Activated CD8-positive, alpha-beta T cell treated with anti-CD3 and anti-CD28 coated beads, Interleukin-2, amount 10 ng/mL, durations not matched to agents 7 days and 5 days (primary cell): Measurements from ENCODE around the gene SGK1. TPM values are rescaled to one million over a fixed set of nuclear protein-coding genes. Genes with fewer than 3 reads are reported as not detected.
A peak's percentile ranks its signal among the peaks of the same experiment; 100 is the strongest.
"Not testable (repeated sequence)": the region's sequence is repeated elsewhere in the genome, so short reads cannot be mapped to it uniquely, and the experiment has no call there.

Experiments
- ATAC-seq: fragments of 150-1000 bp; cut with Tn5 transposase; one replicate; pipeline ENCODE4 v1.10.0; 2021; ENCODE audit warnings: moderate library complexity
- CTCF ChIA-PET: fragments of 350-600 bp; sonication (Branson Sonifier 250); formaldehyde crosslinking; loops from one replicate; lab custom pipeline; 2021; ENCODE audit warnings: antibody characterized with exemption; lab: Charles Lee
- POLR2A ChIA-PET: fragments of 350-600 bp; sonication (Branson Sonifier 250); formaldehyde crosslinking; loops from one replicate; lab custom pipeline; 2021; ENCODE audit warnings: antibody characterized with exemption; lab: Charles Lee
- DNase-seq: peaks from one replicate; pipeline ENCODE4 v3.0.0-alpha.2; 2020
- H3K27ac Mint-ChIP-seq: one replicate; pipeline ENCODE4 v1.8.0; 2021; ENCODE audit warnings: mild to moderate bottlenecking, mixed read lengths
- H3K27me3 Mint-ChIP-seq: one replicate; pipeline ENCODE4 v1.8.0; 2021; ENCODE audit warnings: low read depth, mixed read lengths
- H3K36me3 Mint-ChIP-seq: one replicate; pipeline ENCODE4 v1.8.0; 2021; ENCODE audit warnings: low read depth, mixed read lengths
- H3K4me1 Mint-ChIP-seq: one replicate; pipeline ENCODE4 v1.8.0; 2021; ENCODE audit warnings: low read depth, mixed read lengths
- H3K4me3 Mint-ChIP-seq: one replicate; pipeline ENCODE4 v1.8.0; 2021; ENCODE audit warnings: mild to moderate bottlenecking, mixed read lengths
- H3K9me3 Mint-ChIP-seq: one replicate; pipeline ENCODE4 v1.8.0; 2022; ENCODE audit warnings: mixed read lengths; ENCODE audit not compliant: insufficient read depth
- total RNA-seq, 2 experiments: library from RNA; stranded (reverse); gene quantifications; one replicate each; pipeline ENCODE4 v1.2.3, GENCODE V29; 2021

Gene SGK1
- total RNA-seq, 2 experiments from 2014 or later: 21.2 to 23.2 TPM

DNA sequence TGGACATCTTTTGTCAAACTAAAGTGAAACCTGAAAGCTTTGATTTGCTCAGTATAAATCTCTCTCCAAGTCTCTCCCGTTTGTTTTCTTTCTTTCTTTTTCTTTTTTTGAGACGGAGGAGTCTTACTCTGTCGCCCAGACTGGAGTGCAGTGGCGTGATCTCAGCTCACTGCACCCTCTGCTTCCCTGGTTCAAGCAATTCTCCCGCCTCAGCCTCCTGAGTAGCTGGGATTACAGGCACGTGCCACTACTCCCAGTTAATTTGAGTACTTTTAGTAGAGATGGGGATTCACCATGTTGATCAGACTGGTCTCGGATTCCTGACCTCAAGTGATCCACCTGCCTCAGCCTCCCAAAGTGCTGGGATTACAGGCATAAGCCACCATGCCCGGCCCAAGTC lies 136.7 kb downstream of the SGK1 start:
- peaks cover 37% of the 10 kb centered on the region for H3K4me1 Mint-ChIP-seq
- ATAC-seq, H3K27me3 Mint-ChIP-seq, H3K4me3 Mint-ChIP-seq, DNase-seq, H3K9me3 Mint-ChIP-seq, H3K36me3 Mint-ChIP-seq, H3K27ac Mint-ChIP-seq: not testable (repeated sequence)
- CTCF ChIA-PET: interaction anchor here (6.4 kb wide), 1 partner anchor 460 kb away, joined by 60 read pairs; no protein-coding TSS in a partner anchor
- POLR2A ChIA-PET: interaction anchor here (0.6 kb wide), 1 partner anchor 645 kb away, joined by 6 read pairs; no protein-coding TSS in a partner anchor

DNA sequence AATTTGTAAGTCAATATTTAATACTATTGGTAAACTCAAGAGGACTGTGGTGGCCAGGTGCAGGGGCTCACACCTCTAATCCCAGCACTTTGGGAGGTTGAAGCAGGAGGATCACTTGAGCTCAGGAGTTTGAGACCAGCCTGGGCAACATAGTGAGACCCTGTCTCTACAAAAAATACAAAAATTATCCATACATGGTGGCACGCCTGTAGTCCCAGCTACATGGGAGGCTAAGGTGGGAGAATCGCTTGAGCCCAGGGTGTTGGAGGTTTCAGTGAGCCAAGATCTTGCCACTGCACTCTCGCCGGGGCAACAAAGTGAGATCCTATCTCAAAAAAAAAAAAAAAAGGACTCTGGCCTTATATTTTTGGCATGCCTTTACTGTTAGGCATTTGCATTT lies 137.4 kb downstream of the SGK1 start:
- POLR2A ChIA-PET: interaction anchor here (0.6 kb wide), 1 partner anchor 646 kb away, joined by 6 read pairs; no protein-coding TSS in a partner anchor
- CTCF ChIA-PET: interaction anchor here (1.3 to 6.4 kb wide), 4 partner anchors 9 to 460 kb away, joined by 3 to 60 read pairs (median 16); no protein-coding TSS in a partner anchor
- not testable (repeated sequence) for H3K27me3 Mint-ChIP-seq, H3K9me3 Mint-ChIP-seq, H3K27ac Mint-ChIP-seq, H3K36me3 Mint-ChIP-seq, DNase-seq, ATAC-seq, H3K4me3 Mint-ChIP-seq
- H3K4me1 Mint-ChIP-seq: peaks cover 37% of the 10 kb centered on the region

DNA sequence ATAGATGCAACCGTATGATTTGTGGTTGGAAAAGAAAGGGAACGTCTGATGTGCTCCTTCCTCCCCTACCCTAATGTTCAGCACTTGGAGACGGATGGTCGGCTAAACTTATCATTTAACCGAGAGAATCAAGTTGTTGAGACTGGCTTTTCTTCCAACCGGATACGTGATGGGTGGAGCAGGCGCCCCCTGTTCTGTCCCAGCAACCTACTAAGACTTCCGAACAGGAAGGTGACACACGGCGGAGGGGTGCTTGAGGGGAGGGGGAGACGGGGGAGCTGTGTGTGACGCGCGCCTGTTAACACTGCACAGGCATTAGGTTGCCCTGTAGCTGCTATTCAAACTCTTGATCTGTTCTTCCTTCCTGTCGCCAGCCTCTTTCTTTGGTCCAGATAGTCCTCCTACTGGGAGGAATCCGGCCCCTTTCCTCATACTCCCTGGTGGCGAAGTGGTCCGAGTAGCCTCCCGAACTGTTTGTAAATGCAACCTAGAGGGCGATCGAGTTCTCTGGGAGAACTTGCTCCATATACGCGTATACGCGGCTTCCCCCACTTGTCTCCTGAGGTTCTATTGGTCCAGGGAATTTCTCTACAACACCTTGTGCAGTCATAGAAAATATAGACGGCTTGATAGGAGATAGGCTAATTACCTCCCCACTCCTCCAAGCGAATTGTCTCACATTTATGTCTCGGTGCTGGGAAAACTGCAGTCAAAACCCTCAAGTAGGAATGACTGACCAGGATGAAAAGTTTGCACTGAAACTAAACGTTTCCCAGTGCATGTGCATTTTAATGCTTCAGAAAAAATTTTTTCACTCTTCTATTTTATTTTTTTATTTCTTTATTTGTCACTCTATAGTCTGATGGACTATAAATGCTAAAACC lies 139.5 kb downstream of the SGK1 start:
- CTCF ChIA-PET: interaction anchor here (0.7 to 6.4 kb wide), 27 partner anchors 13 to 763 kb away, joined by 3 to 60 read pairs (median 4); no protein-coding TSS in a partner anchor
- peaks cover 10% of the 10 kb centered on the region for H3K36me3 Mint-ChIP-seq
- peak; percentile 84 for DNase-seq
- no peaks in the 10 kb centered on the region for H3K27me3 Mint-ChIP-seq
- H3K27ac Mint-ChIP-seq: peak overlapping the region; percentile 83
- peaks cover 38% of the 10 kb centered on the region for H3K4me1 Mint-ChIP-seq
- no peaks in the 10 kb centered on the region for H3K9me3 Mint-ChIP-seq
- H3K4me3 Mint-ChIP-seq: peak overlapping the region; percentile 79
- POLR2A ChIA-PET: interaction anchor here (0.7 to 1.0 kb wide), 3 partner anchors 56 to 462 kb away, joined by 3 read pairs; no protein-coding TSS in a partner anchor
- peak; percentile 62 for ATAC-seq

DNA sequence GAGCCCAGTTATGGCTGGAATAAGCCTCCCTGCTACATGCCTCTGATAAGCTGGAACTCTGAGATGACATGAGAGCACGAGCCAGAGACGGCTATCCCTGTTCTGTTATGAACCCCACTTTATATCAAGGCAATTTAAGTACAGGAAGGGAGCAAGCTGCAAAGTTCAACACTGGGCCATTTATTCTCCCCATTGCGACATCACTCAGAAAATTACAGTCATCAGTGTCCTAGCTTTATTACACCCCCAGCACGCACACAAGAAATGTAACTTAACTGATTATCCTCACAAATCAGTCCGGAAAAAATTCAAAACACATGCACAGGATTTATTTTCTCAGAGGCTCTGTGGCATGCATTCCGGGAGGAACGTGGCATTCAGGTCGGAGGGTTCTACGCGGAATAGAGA lies 140.2 kb downstream of the SGK1 start:
- Mint-ChIP-seq H3K4me1 (peaks cover 44% of the 10 kb centered on the region), H3K27ac (peak overlapping the region; percentile 83), H3K4me3 (peak overlapping the region; percentile 79), H3K27me3 (no peaks in the 10 kb centered on the region), H3K36me3 (peaks cover 16% of the 10 kb centered on the region), H3K9me3 (no peaks in the 10 kb centered on the region)
- ATAC-seq (no peak), DNase-seq (no peak)
- CTCF ChIA-PET: interaction anchor here (0.7 to 6.4 kb wide), 25 partner anchors 13 to 763 kb away, joined by 3 to 60 read pairs (median 4); no protein-coding TSS in a partner anchor
- POLR2A ChIA-PET: interaction anchor here (1.0 kb wide), 1 partner anchor 463 kb away, joined by 3 read pairs; no protein-coding TSS in a partner anchor

DNA sequence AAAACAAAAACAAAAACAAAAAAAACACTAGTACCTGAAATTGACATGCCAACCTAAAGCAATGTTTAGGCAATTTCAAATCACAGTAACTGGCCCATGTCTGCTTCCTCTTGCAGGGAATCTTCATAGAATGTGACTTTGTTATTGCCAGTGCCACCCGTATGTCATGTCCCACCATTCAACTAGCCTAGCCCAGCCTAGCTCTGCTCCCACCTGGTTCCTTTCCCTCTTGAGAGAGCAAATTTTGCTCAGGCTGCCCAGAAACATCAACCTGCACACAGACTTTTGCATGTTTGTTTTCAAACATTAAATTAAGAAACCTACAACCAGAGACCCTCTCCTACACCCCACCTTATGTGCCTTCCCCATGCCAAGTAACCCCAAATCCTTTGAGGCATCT lies 140.7 kb downstream of the SGK1 start:
- H3K27ac Mint-ChIP-seq: peak overlapping the region; percentile 23
- H3K4me3 Mint-ChIP-seq: peak overlapping the region; percentile 79
- no peaks in the 10 kb centered on the region for H3K9me3 Mint-ChIP-seq
- peaks cover 50% of the 10 kb centered on the region for H3K4me1 Mint-ChIP-seq
- POLR2A ChIA-PET: interaction anchor here (0.8 kb wide), 1 partner anchor 144 kb away, joined by 3 read pairs; no protein-coding TSS in a partner anchor
- DNase-seq (no peak), ATAC-seq (no peak)
- CTCF ChIA-PET: interaction anchor here (1.0 to 6.4 kb wide), 17 partner anchors 14 to 764 kb away, joined by 3 to 60 read pairs (median 5); no protein-coding TSS in a partner anchor
- H3K36me3 Mint-ChIP-seq: peaks cover 21% of the 10 kb centered on the region
- no peaks in the 10 kb centered on the region for H3K27me3 Mint-ChIP-seq

DNA sequence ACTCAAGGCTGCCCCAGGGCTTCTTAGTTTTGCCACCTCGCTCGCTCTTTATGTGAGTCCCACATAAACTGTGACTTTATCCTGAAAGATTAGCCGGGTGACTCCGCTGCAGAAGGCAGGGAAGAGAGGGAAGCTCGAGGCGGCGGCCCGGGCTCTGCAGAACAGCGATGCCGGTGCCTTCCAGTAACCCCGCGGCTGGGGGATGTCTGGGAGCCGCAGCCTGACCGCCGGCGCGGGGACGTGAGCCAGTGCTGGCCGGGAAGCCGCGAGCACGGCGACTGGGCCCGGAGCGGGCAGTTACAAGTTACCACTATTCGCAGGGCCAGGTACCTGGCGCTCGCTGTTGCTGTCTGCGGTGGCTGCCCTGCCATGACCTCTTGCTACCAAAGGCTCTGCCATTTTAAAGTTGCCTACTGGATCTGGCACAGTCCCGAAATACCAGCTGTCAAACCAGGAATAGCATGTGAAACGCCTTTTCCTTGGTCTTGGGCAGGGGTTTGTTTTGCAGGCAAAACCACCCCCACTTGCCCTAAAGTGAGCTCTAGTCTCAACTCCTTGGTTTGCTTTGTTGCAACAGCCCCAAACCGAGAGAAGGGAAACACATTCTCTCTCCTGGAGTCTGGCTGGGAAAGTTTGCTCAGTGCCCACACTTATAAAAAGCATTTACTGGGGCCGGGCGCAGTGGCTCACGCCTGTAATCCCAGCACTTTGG lies 141.5 kb downstream of the SGK1 start:
- DNase-seq: no peak

DNA sequence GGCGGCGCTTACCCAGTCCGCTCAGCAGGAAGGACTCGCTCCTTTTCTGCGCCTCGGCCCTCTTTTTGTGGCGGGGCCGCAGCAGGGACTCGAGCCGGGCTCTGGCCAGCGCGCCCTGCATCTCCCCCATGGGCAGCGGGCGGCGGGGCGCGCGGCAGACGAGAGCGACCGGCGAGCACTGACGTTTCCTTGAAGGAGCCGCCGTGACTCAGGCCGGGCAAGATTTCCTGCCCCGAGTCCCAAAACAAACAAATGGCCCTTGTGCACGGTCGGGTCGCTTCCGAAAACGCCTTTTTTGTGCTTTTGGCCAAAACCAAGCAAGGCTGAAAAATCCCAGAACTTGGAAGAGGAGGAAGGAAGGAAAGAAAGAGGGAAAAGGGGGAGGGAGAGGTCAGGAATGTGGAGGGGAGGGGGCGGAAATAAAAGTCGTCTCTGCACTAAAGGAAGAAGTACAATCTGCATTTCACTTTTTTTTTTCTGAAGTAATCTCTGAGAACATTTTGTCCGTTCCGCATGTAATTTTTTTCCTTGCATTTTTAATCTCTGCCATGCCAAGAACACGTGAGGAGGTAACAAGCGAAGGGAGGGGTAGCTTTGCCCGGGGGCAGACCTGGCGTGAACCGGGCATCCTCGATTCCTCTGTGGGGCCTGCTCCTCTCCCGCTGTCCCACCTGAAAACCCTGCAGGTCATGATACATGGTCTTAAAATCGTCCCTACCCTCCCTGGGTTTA lies 142.2 kb downstream of the SGK1 start:
- Mint-ChIP-seq H3K9me3 (no peaks in the 10 kb centered on the region), H3K27me3 (no peaks in the 10 kb centered on the region), H3K36me3 (peaks cover 37% of the 10 kb centered on the region), H3K4me3 (peak overlapping the region; percentile 99), H3K27ac (peak overlapping the region; percentile 87), H3K4me1 (peaks cover 65% of the 10 kb centered on the region)
- ChIA-PET CTCF (interaction anchor here (6.4 kb wide), 1 partner anchor 465 kb away, joined by 60 read pairs; no protein-coding TSS in a partner anchor), POLR2A (interaction anchor here (0.7 to 1.0 kb wide), 2 partner anchors 262 to 465 kb away, joined by 3 read pairs; no protein-coding TSS in a partner anchor)
- ATAC-seq: peak; percentile 2
- peak; percentile 52 for DNase-seq

More for the DNA sequence above, 141.5 kb downstream of the SGK1 start:
- POLR2A ChIA-PET: interaction anchor here (0.7 to 1.0 kb wide), 3 partner anchors 145 to 465 kb away, joined by 3 read pairs; no protein-coding TSS in a partner anchor
- CTCF ChIA-PET: interaction anchor here (6.4 kb wide), 1 partner anchor 464 kb away, joined by 60 read pairs; no protein-coding TSS in a partner anchor
- Mint-ChIP-seq H3K27ac (peak overlapping the region; percentile 87), H3K36me3 (peaks cover 30% of the 10 kb centered on the region), H3K27me3 (no peaks in the 10 kb centered on the region), H3K4me3 (peak overlapping the region; percentile 99), H3K9me3 (no peaks in the 10 kb centered on the region), H3K4me1 (peaks cover 58% of the 10 kb centered on the region)
- ATAC-seq: no peak

DNA sequence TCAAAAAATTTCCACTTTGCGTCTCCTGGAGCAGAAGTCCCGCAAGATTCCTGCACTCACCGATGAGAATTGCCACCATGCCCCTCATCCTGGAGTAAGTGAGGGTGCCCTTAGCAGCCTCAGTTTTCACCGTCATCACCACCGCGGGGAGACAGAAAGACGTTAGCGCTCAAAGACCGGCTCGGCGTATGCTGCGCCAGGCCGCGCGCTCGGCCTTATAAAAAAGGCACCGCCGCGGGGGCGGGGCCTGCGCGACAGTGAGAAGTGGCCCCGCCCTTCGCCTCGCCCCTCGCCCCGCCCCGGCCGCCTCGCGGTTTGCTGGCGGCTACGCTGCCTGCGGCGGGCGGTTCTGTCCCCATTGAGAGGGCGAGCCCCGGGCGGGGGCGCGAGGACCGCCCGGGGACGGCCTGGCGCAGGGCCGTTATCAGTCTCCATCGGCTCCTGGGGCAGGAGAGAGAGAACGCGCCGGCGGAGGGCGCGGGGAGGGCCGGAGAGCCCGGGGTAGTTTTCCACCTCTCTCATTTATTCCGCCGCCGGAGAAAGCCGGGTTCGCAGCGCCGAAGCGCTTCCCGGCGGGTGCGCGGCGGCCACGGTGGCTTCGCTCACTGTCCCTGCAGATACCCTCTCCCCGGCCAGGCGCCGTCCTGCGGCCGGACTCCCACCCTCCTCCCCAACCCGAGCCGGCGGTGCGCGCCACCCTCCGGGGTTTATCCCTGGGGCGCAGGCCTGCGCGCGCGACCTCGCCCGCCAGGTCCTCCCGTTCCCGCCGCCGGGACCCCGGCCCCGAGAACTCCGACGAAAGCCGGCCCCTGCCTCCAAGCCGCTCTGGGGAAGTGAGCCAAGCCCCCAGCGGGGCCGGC lies 143.0 kb downstream of the SGK1 start:
- CTCF ChIA-PET: interaction anchor here (0.8 to 1.6 kb wide), 15 partner anchors 10 to 765 kb away, joined by 3 to 36 read pairs (median 5); no protein-coding TSS in a partner anchor
- H3K9me3 Mint-ChIP-seq: no peaks in the 10 kb centered on the region
- H3K36me3 Mint-ChIP-seq: peaks cover 45% of the 10 kb centered on the region
- POLR2A ChIA-PET: interaction anchor here (0.7 to 1.6 kb wide), 4 partner anchors 176 to 466 kb away, joined by 3 to 5 read pairs (median 4); no protein-coding TSS in a partner anchor
- ATAC-seq (peak; percentile 77), DNase-seq (peak; percentile 92)
- H3K4me3 Mint-ChIP-seq: peak overlapping the region; percentile 99
- peak overlapping the region; percentile 99 for H3K27ac Mint-ChIP-seq
- no peaks in the 10 kb centered on the region for H3K27me3 Mint-ChIP-seq
- H3K4me1 Mint-ChIP-seq: peaks cover 71% of the 10 kb centered on the region

DNA sequence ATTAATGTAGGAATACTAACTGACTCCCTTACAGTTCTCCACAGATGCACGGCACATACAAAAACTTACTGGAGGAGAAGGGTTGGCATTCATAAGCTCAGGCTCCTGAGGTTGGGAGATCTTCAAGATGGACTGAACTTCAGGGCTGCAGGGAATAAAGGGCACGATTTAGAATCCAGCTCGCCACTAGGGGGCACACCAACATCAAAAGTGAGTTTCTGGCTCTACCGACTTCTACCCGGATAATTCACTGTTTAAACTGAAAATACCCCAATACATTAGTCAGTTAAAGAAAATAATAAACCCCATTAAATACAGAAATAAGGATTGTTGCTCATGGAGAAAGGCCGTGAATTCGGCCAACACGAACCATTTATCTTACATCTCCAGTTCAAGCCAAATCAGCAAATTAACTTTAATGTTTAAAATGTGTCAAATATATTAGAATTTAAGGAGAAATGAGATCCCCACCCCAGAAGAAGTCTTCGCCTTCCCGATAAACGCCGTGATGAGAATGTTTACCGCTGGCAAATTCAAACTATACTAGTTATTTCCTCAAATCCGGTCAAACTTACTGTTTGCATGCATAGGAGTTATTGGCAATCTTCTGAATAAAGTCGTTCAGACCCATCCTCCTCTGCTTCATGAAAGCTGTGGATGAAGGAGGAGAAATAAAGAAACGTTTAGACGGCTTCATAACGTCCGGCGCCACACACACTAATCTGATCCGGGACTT lies 143.8 kb downstream of the SGK1 start:
- CTCF ChIA-PET: interaction anchor here (0.7 to 1.6 kb wide), 22 partner anchors 9 to 766 kb away, joined by 3 to 36 read pairs (median 4); partner anchors contain the start of gene SGK1
- Mint-ChIP-seq H3K4me3 (peak overlapping the region; percentile 99), H3K36me3 (peaks cover 50% of the 10 kb centered on the region), H3K27ac (peak overlapping the region; percentile 99), H3K27me3 (no peaks in the 10 kb centered on the region), H3K9me3 (no peaks in the 10 kb centered on the region), H3K4me1 (peaks cover 70% of the 10 kb centered on the region)
- POLR2A ChIA-PET: interaction anchor here (0.7 to 1.6 kb wide), 5 partner anchors 74 to 467 kb away, joined by 3 to 5 read pairs (median 4); no protein-coding TSS in a partner anchor
- DNase-seq (peak; percentile 90), ATAC-seq (peak; percentile 29)
